ENCODE measurements around the gene LONP2. TPM values are rescaled to one million over a fixed set of nuclear protein-coding genes. Genes with fewer than 3 reads are reported as not detected.

Gene LONP2
- total RNA-seq = 81.9 TPM

DNA sequence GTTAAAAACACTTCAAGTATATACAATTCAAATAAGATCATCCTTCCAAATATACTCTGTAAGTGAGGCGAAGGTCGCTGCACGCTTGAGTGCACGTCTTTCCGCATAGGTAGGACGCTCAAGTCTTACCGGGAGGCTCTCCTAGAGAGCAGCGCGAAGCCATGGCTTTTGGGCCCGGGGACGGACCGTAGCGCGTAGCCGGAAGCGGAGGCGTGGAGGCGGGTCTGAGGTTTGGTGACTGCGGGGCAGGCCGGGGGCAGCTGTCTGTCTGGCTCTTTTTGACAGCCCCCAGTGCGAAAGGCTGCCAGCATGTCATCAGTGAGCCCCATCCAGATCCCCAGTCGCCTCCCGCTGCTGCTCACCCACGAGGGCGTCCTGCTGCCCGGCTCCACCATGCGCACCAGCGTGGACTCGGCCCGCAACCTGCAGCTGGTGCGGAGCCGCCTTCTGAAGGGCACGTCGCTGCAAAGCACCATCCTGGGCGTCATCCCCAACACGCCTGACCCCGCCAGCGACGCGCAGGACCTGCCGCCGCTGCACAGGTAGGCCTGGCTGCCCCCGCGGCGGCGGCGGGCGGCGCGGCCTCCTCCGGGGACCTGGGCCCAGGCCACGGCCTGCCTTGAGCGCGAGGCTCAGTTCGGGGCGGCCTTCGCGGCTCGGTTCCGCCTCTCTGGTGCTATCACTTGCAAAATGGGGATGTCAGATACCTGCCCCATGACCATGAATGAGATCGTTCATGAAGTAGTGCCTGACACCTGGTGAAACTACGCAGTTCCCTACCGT is at the start of gene LONP2:
Gene LONP2, plus strand, starts transcription at position 221 of the 783 bp plus-strand sequence. Its CDS starts 89 bp downstream, at position 310.
- DNase-seq = peak; percentile 92

- DNase-seq = no peak
These were observed 49.1 kb upstream of the LONP2 start for GRCh38 chr16:48194828-48195556.

- DNase-seq = no peak
These were observed 46.8 kb upstream of the LONP2 start for GRCh38 chr16:48197294-48197693.

DNA sequence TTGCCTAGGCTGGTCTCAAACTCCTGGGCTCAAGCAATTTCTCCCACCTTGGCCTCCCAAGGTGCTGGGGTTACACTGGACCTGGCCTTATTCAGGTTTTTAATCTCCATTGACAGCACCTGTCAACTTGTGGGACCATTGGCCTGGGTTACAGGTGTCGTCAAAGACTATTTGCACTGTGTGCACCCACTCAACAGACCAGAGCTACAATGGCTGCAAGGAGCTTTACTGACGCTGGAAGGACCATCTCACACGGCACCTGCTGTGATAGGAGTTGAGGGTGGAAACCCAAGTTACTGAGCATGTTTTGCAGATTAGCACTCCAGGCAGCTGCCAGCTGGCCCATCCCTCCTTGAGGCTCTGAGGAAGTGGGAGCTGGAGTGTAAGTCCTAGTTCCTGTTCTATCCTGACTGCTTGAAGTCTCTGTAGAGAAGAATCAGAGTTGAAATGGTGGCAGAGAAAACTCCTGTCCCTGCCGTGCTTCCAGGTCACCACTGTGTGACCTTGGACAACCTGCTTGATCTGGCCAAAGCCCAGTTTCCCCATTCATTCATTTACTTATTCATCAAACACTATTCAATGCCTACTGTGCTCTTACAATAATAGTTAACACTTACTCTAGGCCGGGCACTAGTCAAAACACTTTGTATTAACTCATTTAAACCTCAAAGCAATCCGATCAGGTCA is 42.4 kb upstream of the LONP2 start:
- DNase-seq = no peak

GRCh38 chr16:48203974-48204824 is 39.9 kb upstream of the LONP2 start:
- DNase-seq = no peak

DNA sequence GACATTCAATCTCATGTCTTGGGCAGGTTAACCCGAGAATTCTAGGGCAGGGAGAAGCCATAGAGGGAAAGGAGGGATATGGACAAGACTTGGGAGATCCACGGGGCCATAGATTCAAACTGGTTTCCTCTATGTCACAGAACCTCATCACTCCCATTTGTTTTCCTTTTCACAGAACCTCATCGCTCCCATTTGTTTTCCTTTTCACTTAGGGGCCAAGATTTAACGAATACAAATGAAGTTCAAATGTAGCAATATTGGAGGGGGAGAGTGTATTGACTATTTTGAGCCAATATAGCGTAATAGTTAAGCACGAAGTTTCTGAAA is 39.3 kb upstream of the LONP2 start:
- DNase-seq = no peak

DNA sequence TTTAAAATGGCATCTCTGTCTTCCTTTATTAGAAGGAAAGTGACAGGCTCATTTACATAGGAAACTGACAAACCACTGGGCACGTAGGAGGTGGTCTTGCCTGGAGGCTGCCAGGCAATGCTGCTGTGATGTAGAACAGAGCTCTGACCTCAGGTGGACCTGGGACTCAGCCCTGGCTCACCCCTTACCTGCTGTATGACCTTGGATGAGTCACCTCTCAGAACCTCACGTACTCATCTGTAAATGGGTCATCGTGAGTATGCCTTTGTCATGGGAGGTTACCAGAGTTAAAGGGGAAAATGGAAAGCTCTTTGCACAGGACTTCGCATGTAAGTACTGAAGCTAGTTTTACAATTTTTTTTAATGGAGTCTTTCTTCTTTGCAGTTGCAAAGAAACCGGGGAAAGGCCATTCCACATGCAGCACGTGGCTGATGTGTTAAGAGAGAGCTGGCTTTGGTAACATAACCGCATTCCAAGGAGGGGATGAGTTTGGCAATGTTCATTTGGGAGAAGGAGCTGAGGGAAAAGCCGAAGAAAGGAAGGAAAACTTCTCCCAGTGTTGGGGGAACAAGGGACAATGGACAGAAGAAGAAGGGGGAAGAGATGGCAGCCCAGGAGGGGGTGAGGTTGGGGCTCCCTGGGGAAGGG is 37.4 kb upstream of the LONP2 start:
- DNase-seq = no peak

- no peak for DNase-seq
These were observed 33.4 kb upstream of the LONP2 start for GRCh38 chr16:48210747-48211146.

GRCh38 chr16:48212033-48212432 is 32.1 kb upstream of the LONP2 start:
- DNase-seq = no peak

DNA sequence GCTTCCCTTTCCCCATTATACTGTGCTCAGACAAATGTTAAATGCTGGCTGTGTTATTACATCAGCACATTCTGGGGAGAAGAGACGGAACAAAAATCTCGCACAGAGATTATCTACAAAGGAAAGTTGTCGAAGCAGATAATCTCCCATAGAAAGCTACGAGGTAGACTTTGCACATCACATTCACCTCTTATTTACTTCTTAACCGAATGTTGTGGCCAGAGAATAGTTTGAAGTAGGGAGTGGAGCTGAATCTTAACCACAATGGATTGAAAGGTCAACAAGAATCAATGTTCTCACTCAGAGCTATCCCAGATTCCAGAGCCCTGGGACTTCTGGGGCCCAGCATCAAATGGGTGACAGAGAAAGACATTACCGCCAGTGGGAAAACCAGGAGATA is 28.4 kb upstream of the LONP2 start:
- no peak for DNase-seq

DNA sequence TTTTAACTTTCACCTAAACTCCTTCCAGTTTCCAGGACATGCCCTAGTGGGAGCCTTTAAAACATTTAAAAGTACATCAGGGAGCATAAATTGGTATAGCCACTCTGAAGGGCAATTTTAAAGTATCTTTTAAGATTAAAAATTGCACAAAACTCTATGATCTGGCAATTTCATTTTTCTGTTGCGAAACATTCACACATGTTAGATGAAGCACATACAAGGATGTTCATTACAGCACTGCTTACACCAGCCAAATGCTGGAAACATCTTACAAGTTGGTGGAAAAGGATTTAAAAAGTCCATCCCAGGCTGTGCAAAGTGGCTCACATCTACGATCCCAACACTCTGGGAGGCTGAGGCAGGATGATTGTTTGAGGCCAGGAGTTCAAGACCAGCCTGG is 26.4 kb upstream of the LONP2 start:
- no peak for DNase-seq

DNA sequence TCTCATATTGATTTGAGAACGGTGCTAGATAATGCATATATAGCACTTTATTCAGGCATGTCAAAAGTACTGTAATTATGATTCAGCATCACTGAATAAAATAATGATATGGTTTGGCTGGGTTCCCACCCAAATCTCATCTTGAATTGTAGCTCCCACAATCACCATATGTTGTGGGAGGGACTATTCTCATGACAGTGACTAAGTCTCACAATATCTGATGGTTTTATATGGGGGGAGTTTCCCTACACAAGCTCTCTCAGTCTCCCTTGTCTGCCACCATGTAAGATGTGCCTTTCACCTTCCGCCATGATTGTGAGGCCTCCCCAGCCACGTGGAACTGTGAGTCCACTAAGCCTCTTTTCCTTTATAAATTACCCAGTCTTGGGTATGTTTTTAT is 25.6 kb upstream of the LONP2 start:
- DNase-seq = no peak

GRCh38 chr16:48220891-48221290 is 23.2 kb upstream of the LONP2 start:
- DNase-seq = no peak

GRCh38 chr16:48223490-48223889 is 20.6 kb upstream of the LONP2 start:
- no peak for DNase-seq

DNA sequence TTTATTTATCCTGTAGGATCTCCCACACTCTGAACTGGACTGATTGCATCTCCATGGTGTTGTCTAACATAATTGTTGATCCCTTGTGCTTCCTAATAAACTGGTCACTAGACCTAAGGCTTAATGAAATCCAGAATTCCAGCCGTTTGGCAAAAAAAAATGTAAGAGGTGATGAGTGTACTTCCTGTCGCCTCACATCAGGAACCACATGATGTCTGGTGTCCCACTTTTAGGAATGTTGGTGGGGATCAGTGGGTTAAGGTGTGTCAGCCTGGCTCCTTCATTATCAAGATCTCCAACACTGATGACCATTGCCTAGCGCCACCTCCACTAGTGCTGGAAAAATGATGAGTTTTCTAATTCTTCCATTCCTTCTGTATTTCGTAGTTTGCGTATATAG is 18.6 kb upstream of the LONP2 start:
- DNase-seq = no peak

GRCh38 chr16:48231727-48232492 is 12.2 kb upstream of the LONP2 start:
- DNase-seq = no peak

DNA sequence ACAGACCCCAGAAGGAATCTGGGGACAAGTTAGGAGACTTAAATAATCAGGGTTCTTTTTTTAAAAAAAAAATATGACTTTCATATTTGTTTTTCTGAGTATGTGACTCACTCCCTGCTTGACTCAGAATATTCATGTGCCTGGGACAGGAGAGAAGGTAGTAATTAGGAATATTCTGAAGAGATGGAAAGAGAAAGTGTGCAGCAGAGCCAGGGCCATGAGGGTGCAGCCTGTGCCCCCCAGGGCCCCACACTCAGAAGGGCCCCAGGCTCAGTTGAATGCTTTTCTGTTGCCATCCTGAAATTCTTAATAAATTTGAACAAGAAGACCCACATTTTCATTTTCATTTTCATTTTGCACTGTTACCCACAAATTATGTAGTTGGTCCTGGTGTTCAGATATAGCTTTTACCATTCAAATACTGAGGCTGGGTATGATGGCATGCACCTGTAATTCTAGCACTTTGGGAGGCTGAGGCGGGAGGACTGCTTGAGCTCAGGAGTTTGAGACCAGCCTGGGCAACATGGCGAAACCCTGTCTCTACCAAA is 11.5 kb upstream of the LONP2 start:
- DNase-seq = no peak

DNA sequence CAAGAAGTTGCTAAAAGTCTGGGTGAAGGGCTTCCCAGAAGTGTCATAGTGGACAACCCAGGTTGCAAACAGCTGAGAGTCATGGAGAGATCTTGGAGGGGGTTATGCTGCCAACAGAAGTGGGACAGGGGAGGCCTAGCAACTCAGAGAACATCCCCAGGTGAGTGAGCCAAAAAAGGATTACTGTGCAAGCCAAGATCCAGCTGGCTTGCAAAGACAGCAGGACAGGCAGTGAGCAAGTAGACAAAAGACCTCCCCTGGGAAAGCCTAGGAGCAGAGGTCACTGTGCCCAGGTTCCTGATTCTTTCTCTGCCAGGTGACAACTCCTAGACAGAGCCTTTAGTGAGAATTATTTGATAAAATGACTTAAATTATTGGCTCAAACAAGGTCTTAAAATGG is 9.5 kb upstream of the LONP2 start:
- no peak for DNase-seq

GRCh38 chr16:48235058-48235555 is 9.0 kb upstream of the LONP2 start:
- DNase-seq = no peak

DNA sequence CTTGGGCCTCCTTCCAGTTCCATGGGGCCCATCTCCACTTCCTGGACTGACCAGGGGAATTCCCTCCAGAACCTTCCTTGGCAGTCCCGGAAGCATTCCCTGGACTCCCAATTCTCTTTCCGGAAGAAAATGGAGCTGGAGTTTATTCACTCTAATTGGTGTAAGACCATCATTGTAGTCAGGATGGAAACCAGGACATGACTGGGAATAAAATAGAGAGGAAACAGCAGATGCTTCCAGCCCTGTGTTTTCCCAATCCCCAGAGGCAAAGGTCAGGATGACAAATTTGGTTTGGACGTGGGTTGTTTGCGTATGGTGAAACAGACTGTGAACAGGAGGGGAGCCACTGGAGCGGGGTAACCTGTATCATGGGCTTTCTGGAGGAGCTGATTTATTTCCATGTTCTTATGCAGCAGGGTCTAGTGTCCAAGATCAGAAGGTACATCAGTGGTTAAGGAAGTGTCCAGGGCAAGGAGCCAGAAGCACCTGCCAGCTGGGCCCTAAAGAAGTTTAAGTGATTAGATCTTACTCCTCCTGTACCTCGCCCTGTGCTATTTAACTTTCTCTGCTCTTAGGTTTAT is 8.5 kb upstream of the LONP2 start:
- no peak for DNase-seq

All from occipital lobe (tissue), 2 donors.